ENCODE measurements around the gene MDGA2. TPM values are rescaled to one million over a fixed set of nuclear protein-coding genes. Genes with fewer than 3 reads are reported as not detected.

The MDGA2 gene
- total RNA-seq, 1 experiment from 2014 or later = not detected

DNA sequence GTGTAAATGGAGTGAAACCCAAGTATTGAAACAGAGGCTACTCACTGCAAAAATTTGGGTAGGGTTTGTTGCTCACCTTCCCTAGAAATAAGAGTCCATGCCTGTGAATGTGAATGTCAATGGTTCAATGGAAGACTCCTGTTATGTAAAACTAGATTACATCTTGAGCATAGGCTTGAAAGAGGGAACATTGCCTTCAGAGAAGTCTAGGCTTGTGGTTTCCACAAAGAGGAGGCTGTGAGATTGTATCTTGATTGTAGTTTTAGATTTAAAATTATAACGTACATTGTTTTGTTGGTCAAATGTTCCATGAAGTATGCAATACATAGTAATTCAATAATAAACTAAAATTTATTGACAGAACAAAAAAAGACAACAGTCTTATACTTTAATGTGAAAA lies 610.1 kb downstream of the MDGA2 start:
- ATAC-seq (no peak), DNase-seq (ENCODE audit: low read depth, low spot score) (no peak)
- Histone ChIP-seq H3K4me2 (ENCODE audit: low read length) (no peak overlapping the region), H3K9me3 (ENCODE audit: control insufficient read depth in 1 of 2, insufficient read depth in 1 of 2, low read depth in 1 of 2, low read length in 2 of 2) (no peaks in the 10 kb centered on the region), H3K4me1 (ENCODE audit: control insufficient read depth in 1 of 2, insufficient read depth in 2 of 2, low read length in 2 of 2) (no peaks in the 10 kb centered on the region), H3K4me3 (replicated peaks in 1 of 2; ENCODE audit: low read depth in 1 of 2, low read length in 2 of 2) (no peak overlapping the region), H3K9me2 (ENCODE audit: insufficient read depth) (no peaks in the 10 kb centered on the region), H3K36me3 (ENCODE audit: control insufficient read depth in 1 of 2, insufficient read depth in 2 of 2, low read length in 2 of 2) (no peaks in the 10 kb centered on the region), H2AFZ (ENCODE audit: low read depth, low read length, poor library complexity, severe bottlenecking) (no peak overlapping the region), H3K9ac (ENCODE audit: low read length) (no peak overlapping the region), H3K79me2 (ENCODE audit: insufficient read depth, low read length) (no peaks in the 10 kb centered on the region), H3K27ac (ENCODE audit: low read depth, low read length) (no peak overlapping the region), H3K27me3 (ENCODE audit: insufficient read depth, low read length) (no peaks in the 10 kb centered on the region), H4K20me1 (ENCODE audit: insufficient read depth) (no peaks in the 10 kb centered on the region)
- intact Hi-C loops (cut with micrococcal nuclease) = no loop called here
- ChIA-PET CTCF (no interaction called here), RAD21 (ENCODE audit: low non-redundant PET in 1 of 2, low total read pairs in 2 of 2, uncharacterized antibody in 2 of 2, unreplicated experiment in 2 of 2) (no interaction called here), POLR2A (no interaction called here)
- TF ChIP-seq RAD21 (IDR thresholded peaks at IDR 0.05; ENCODE audit: low read depth) = no peak
- TF ChIP-seq, protein P1, sequence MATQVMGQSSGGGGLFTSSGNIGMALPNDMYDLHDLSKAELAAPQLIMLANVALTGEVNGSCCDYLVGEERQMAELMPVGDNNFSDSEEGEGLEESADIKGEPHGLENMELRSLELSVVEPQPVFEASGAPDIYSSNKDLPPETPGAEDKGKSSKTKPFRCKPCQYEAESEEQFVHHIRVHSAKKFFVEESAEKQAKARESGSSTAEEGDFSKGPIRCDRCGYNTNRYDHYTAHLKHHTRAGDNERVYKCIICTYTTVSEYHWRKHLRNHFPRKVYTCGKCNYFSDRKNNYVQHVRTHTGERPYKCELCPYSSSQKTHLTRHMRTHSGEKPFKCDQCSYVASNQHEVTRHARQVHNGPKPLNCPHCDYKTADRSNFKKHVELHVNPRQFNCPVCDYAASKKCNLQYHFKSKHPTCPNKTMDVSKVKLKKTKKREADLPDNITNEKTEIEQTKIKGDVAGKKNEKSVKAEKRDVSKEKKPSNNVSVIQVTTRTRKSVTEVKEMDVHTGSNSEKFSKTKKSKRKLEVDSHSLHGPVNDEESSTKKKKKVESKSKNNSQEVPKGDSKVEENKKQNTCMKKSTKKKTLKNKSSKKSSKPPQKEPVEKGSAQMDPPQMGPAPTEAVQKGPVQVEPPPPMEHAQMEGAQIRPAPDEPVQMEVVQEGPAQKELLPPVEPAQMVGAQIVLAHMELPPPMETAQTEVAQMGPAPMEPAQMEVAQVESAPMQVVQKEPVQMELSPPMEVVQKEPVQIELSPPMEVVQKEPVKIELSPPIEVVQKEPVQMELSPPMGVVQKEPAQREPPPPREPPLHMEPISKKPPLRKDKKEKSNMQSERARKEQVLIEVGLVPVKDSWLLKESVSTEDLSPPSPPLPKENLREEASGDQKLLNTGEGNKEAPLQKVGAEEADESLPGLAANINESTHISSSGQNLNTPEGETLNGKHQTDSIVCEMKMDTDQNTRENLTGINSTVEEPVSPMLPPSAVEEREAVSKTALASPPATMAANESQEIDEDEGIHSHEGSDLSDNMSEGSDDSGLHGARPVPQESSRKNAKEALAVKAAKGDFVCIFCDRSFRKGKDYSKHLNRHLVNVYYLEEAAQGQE (IDR thresholded peaks at IDR 0.05; ENCODE audit: low read depth) = no peak
- no TSS peak for BruUV-seq (replicated peaks)

DNA sequence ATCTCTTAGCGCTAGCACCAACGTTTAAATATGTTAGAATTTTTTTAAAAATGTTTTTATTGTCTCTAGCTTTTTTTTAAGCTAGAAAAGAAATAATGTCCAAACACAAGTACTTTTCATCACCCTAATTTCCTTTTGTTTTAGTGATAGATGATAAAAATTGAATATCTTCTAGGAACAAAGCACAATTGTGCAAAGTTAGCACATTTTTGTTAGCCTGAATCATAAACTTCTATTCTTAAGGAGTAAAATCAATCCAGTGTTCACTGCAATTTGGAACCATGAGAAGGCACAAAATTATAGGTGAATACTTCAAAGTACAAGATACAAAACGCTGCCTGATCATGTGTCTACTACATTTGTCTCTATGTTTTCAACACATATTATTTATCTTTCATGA lies 615.4 kb downstream of the MDGA2 start:
- Histone ChIP-seq H3K4me3 (replicated peaks in 1 of 2; ENCODE audit: low read depth in 1 of 2, low read length in 2 of 2) (no peak overlapping the region), H4K20me1 (ENCODE audit: insufficient read depth) (no peaks in the 10 kb centered on the region), H3K4me1 (ENCODE audit: control insufficient read depth in 1 of 2, insufficient read depth in 2 of 2, low read length in 2 of 2) (no peaks in the 10 kb centered on the region), H3K27ac (ENCODE audit: low read depth, low read length) (no peak overlapping the region), H3K4me2 (ENCODE audit: low read length) (no peak overlapping the region), H3K9me3 (ENCODE audit: control insufficient read depth in 1 of 2, insufficient read depth in 1 of 2, low read depth in 1 of 2, low read length in 2 of 2) (no peaks in the 10 kb centered on the region), H2AFZ (ENCODE audit: low read depth, low read length, poor library complexity, severe bottlenecking) (no peak overlapping the region), H3K9me2 (ENCODE audit: insufficient read depth) (no peaks in the 10 kb centered on the region), H3K9ac (ENCODE audit: low read length) (no peak overlapping the region), H3K27me3 (ENCODE audit: insufficient read depth, low read length) (no peaks in the 10 kb centered on the region), H3K79me2 (ENCODE audit: insufficient read depth, low read length) (no peaks in the 10 kb centered on the region), H3K36me3 (ENCODE audit: control insufficient read depth in 1 of 2, insufficient read depth in 2 of 2, low read length in 2 of 2) (no peaks in the 10 kb centered on the region)
- no peak for ATAC-seq
- POLR2A ChIA-PET = no interaction called here
- TF ChIP-seq CEBPB (IDR thresholded peaks at IDR 0.05; ENCODE audit: low read depth) (no peak), SRF (IDR thresholded peaks at IDR 0.05; ENCODE audit: low read depth) (no peak), EZH2phosphoT487 (IDR thresholded peaks at IDR 0.05; ENCODE audit: borderline replicate concordance) (no peak), CBX3 (IDR thresholded peaks at IDR 0.05; ENCODE audit: low read depth) (no peak), POLR2A (IDR thresholded peaks at IDR 0.05; ENCODE audit: borderline replicate concordance, extremely low read depth, insufficient read depth, insufficient read length) (no peak), JUND (IDR thresholded peaks at IDR 0.05) (no peak)
- TF ChIP-seq, protein P2, sequence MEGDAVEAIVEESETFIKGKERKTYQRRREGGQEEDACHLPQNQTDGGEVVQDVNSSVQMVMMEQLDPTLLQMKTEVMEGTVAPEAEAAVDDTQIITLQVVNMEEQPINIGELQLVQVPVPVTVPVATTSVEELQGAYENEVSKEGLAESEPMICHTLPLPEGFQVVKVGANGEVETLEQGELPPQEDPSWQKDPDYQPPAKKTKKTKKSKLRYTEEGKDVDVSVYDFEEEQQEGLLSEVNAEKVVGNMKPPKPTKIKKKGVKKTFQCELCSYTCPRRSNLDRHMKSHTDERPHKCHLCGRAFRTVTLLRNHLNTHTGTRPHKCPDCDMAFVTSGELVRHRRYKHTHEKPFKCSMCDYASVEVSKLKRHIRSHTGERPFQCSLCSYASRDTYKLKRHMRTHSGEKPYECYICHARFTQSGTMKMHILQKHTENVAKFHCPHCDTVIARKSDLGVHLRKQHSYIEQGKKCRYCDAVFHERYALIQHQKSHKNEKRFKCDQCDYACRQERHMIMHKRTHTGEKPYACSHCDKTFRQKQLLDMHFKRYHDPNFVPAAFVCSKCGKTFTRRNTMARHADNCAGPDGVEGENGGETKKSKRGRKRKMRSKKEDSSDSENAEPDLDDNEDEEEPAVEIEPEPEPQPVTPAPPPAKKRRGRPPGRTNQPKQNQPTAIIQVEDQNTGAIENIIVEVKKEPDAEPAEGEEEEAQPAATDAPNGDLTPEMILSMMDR (IDR thresholded peaks at IDR 0.05 in 2 of 3, conservative IDR thresholded peaks at IDR 0.05 in 1 of 3; ENCODE audit: borderline replicate concordance in 1 of 3, insufficient read depth in 1 of 3, low read depth in 2 of 3, low read length in 2 of 3) = no peak
- RAD21 ChIA-PET (ENCODE audit: low non-redundant PET in 1 of 2, low total read pairs in 2 of 2, uncharacterized antibody in 2 of 2, unreplicated experiment in 2 of 2) = no interaction called here
- intact Hi-C loops (cut with micrococcal nuclease) = no loop called here
- BruUV-seq (replicated peaks) = no TSS peak
- no peak for DNase-seq (ENCODE audit: low read depth, low spot score)
- CTCF ChIA-PET = no interaction called here
